Renal pelvis (tissue), 4 donors: ENCODE results near the gene CAPN5. TPM values are rescaled to one million over a fixed set of nuclear protein-coding genes. Genes with fewer than 3 reads are reported as not detected.

Source experiments
- DNase-seq: peaks from one replicate; pipeline ENCODE4 v3.0.0-alpha.2; 2013
- polyA plus RNA-seq, 3 donors: library from polyadenylated mRNA; unstranded; fragments of 120-200 nt; gene quantifications; one replicate each; pipeline ENCODE4 v1.2.1, GENCODE V29; 2013; ENCODE audit not compliant: insufficient read length in 3 of 3

CAPN5 gene
- polyA plus RNA-seq, 3 donors, result 30.0 to 34.0 (median 30.5) TPM

DNA sequence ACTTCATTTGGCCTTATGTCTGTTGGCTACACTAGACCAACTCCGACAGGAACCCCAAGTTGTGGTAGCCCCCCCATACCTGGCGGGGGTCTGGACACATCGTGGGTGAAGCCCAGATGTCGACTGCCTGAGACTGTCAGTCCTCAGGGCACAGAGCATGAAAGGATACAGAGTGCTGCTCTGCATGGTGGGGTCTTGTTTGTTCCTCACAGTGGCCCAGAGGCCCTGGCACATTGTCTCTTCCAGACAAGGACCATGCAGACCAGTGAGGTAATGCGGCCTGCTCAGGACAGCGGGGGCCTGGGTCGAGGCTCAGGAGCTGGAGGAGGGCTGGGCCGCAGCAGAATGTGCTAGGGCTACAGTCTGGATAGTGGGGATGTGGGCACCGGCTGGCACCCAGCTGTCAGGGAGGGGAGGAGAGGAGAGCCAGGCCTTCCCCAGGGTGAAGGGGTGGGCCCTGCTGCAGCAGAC lies 14.6 kb downstream of the CAPN5 start:
- DNase-seq, result no peak

- no peak for DNase-seq
These were observed 15.4 kb downstream of the CAPN5 start for GRCh38 chr11:77081976-77082836.

DNA sequence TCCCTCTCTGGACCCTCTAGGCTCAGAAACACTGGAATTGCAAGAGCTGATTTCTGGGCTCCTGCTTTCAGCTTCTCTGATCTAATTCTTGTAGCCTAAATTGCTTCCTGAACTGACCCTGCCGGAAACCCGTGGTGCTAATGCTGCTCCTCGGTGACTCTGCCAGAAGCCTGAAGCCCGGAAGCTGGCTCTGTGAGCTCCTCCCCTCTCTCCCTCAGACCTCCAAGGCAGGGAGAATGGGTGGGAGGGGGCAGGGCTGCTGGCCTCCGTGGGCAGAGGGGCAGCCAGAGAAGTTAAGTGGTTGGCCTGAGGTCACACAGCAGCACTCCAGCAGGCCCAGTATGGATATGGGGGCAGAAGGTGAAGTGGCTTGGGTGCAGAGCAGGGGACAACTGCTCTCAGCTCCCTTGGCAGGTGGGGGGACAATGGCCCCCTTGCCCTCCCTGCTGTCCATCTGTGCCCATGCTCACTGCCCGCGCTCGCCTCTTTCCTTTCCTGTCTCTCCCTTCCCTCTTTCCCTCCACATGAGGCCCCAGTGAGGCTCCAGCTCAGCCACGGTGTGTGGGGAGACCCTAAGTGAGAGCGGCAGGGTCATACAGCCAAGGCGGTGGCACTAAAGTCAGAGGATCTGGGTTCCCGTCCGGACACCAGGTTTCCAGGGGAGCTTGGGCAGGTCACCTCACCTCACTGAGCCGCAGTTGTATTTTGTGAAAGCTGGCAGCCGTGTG lies 16.2 kb downstream of the CAPN5 start:
- DNase-seq, result no peak

- no peak for DNase-seq
These were observed 16.9 kb downstream of the CAPN5 start for GRCh38 chr11:77083566-77084245.

- no peak for DNase-seq
These were observed 17.9 kb downstream of the CAPN5 start for GRCh38 chr11:77084581-77085191.

DNA sequence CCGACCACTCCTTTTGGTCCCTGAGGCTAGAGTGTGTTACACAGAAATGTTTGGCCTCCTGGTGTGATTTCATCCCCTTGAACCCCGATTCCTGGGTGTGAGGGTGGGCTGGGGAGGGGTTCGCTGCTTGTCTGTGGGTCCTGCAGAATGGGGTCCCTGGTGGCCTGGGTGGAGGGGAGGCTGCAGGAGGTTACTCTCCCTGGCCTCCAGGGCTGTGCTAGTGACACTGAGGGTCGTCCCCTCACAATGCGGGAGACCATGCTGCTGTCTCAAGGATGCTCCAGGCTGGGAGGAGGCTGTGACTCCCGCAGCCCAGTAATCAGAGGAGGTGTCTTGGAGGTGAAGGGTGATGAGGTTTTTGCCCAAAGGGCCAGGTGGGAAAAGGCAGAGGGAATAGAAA lies 18.9 kb downstream of the CAPN5 start:
- DNase-seq, result no peak

GRCh38 chr11:77086521-77087472 lies 20.0 kb downstream of the CAPN5 start:
- no peak for DNase-seq

DNA sequence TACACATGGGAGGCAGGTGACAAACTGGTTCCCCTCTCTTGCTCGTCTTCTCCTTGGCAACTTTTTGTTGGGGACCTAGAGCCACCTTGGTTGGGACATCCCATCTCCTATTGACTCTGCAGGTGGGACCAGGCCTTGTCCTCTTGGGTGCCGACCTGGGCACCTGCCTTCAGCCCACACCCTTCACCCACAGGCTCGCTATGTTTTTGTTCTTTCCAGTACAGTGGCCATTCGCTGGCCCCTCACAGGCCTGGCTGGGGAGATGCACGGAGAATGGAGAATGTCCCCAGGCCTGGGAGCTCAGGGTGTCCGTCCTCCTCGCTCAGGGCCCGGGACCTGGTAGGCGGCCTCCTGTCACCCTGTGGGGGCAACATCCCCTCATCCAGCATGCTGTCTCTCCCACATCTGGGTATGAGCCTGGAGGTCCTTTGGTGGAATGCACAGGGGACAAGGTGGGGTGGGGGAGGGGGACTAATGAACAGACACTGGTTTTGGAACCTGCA lies 21.0 kb downstream of the CAPN5 start:
- no peak for DNase-seq

- peak; percentile 55 for DNase-seq
These were observed 21.6 kb downstream of the CAPN5 start for GRCh38 chr11:77088236-77089003.

DNA sequence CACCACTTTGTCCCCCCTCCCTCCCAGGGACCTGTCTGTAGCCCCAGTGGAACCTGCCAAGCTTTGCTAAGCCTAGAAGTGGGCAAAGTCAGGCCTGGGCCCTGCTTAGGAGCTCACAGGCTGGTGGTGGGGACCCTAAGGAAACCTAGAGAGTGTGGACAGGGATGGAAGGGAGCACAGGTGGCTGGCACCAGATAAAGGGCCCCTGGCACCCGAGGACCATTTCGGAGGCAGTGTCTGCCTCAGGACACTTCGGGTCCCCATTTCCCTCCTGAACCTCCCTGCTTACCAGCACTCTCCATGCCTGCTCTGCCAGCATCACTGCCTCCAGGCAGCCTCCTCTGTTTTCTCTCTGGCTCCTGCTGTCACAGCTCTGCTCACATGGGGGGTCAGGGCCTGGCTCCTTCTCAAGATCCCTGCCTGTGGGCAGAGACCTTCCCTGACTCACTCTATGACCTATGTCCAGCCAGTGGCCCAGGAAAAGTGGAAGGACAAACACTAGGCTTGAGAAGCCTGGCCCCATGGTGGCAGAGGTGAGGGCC lies 22.3 kb downstream of the CAPN5 start:
- DNase-seq, result no peak

DNA sequence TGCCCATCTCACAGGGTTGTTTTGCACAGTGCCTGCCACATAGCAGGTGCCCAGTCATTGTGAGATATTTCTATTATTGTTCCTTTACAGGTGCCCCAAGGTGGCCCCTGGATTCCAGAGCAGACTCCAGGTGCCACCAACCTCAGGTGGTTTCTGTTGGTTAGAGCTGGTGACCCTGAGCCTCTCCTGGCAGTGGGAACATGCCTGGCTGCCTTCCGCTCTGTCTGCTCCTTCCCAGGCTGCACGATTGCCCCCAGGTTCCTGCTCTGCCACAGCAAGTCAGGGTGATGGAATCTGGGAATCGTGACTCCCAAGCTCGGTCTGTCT lies 23.2 kb downstream of the CAPN5 start:
- no peak for DNase-seq

- DNase-seq, result no peak
These were observed 23.8 kb downstream of the CAPN5 start for GRCh38 chr11:77090373-77091111.

- peak; percentile 60 for DNase-seq
These were observed 24.6 kb downstream of the CAPN5 start for GRCh38 chr11:77091146-77091940.

GRCh38 chr11:77092382-77092781 lies 25.6 kb downstream of the CAPN5 start:
- DNase-seq, result no peak

DNA sequence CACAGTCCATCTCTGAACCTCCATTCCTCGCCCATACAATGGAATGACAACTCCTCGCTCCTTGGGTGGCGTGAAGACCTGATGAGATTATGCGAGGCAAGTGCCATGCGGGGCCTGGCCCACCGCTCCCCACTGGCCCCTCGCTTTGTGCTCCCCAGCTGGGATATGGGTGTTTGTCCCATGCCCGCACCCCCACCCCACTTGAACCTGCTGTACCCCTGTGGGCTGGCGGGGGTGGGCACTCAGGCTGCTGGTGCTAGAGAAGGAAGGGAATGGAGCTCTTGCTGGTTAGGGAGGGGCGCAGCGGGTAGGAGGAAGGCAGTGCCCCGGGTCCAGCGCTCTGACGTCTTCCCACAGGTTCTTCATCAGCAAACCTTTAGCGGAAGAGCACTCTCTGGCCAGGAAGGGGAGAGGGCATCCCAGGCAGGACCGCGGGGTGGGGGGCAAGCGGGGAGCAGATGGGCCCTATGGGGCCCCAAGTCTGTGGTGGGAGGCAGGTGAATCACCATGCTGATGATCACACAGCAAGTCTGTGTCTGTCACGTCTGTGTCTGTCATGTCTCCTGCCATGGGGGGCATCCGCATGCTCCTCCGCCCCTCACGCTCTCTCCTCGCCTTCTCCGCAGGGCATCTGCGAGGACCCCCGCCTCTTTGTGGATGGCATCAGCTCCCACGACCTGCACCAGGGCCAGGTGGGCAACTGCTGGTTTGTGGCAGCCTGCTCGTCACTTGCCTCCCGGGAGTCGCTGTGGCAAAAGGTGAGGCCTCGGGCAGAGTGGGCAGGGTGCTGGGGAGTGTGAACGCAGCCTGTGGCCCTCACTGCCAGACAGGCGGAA lies 26.5 kb downstream of the CAPN5 start:
- no peak for DNase-seq

GRCh38 chr11:77093987-77094840 lies 27.4 kb downstream of the CAPN5 start:
- no peak for DNase-seq
